Bronchus fibroblast of lung (primary cell): ENCODE results near the gene ATE1. TPM values are rescaled to one million over a fixed set of nuclear protein-coding genes. Genes with fewer than 3 reads are reported as not detected.

Experiments used
- total RNA-seq: library from RNA; depleted of rRNA; stranded (reverse); fragments of >200 nt; gene quantifications from 2 replicates; pipeline ENCODE4 v1.2.3, GENCODE V29; 2015

The ATE1 gene
- total RNA-seq, result 9.2 and 9.6 TPM in 2 replicates

DNA sequence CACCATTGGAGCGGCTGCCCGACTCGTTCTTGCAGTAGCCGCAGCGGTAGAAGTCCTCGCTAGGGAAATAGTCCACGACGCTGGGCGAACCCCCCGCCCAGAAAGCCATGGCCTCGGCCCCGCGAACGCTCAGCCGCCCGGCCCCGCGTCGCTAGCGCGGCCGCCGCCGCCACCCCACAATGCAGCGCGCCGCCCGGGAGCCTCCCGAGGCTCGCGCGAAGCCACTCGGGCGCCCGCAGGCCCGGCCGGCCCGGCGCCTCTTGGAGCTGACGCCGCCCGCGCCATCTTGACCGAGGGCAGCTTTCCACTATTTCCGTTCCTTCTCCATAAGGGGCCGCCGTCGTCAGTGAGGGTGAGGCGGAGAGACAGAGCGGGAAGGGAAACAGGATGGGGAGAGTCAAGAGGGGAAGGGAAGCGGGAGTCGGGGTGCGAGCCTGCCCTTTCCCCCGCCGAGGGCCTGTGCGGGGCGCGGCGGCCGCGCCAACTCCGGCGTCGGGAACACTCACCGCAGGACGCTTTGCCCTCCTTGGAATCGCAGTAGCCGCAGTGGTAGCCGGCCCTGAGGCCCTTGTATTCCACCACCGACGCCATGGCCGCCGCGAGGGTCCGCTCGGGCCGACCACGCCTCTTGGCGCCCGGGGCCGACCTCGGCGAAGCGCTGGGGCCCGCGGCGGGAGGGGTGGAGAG, at the start of gene ATE1:
TSS of gene ATE1 (minus strand) at position 191 of the 687 bp plus-strand sequence. CDS start at position 109, 82 bp downstream.

DNA sequence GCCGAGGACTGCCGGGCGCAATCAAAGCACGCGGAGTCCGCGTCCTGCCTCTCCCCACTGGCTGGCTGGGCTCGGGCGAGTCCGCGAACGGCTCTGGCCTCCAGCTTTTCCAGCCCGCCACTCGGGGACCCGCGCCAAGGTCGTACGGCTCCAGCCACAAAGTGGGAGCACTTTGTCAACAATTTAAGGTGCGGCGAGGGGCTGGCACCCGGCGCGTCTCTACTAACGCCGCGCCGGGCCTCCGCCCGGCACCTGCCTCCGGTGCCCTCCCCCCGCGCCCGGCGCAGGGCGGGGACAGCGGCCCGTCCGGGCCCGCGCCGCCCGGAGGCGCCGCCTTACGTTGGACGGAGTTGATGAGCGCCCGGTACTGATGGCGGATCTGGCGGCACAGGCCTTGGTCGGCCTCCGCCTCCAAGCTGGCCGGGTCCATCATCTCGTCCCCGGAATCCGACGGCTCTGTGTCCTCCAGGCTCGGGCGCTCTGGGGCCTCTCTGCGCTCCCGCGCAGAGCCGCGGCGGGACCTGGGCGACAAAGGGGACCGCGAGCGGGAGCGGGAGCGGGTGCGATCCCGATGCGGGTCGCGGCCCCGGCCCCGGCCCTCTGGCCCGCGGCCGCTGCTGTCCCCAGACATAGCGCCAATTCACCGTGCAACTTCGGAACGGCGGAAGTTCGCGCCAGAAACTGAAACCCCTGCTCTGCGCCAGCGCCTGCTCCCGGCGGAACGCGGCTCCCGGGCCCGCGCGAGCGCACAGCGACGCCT, 46.9 kb upstream of the ATE1 start, which contains the start of gene NSMCE4A:
TSS of gene NSMCE4A (minus strand) at position 683 of the 760 bp plus-strand sequence. CDS start at position 631, 52 bp downstream.

Other genes starting within 250 kb of the ATE1 start
- gene NSMCE4A, start 47.2 kb upstream of the ATE1 start, total RNA-seq, result 55.7 and 64.7 TPM in 2 replicates
- gene TACC2, start 61.1 kb upstream of the ATE1 start, total RNA-seq, result 7.3 and 10.8 TPM in 2 replicates